IPS DF 4.7 (cell line): ENCODE measurements around the gene UNC13A.

Experiments
- DNase-seq: peaks from one replicate; pipeline ENCODE4 v3.0.0-alpha.2; 2013; ENCODE audit warnings: low spot score; ENCODE audit errors: extremely low read depth

The UNC13A gene

DNA sequence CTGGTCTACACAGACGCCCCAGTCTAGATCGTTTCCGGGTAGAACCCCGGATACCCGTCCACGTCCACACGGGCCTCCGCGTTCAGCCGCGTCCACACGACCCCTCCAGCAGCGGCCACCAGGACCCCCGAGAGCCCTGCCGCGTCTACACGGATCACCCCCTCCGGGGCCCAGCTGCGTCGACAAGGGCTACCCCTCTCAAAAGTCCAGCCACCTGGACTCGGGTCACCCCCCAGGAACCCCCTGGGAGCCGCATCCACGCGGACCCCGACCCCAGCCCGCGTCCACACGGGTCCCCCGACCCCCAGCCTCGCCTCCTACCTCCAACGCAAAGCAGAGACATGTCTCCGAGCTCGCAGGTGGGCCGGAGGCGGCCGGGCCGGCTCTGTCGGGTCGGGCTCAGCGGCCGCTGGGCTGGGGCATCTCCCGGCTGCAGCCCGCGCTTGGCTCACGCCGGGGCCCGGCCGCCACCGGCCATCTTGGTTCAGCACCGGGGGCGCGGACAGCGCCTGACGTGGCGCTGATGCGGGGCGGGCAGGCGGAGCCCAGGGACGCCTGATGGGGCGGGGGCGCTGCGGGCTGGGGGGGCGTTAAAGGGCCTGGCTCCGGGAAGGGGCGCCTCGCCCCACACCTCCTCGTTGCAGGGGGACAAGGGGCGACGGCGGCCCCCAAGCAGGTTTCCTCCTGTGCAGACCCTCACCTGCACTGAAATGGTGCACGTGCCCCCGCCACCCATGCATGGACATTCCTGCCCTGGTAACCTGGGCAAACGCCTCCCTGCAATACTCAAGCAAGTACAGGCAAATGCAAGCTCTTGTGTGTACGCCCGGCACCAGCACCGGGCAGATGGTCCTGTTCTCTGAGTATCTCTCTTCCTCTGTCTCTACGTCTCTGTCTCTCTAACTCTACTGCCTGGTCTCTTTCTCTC lies at the start of gene UNC13A:
Gene UNC13A (minus strand): TSS at position 498 of the 928 bp plus-strand sequence. CDS start 155 bp downstream, at position 343.
- DNase-seq = no peak

DNA sequence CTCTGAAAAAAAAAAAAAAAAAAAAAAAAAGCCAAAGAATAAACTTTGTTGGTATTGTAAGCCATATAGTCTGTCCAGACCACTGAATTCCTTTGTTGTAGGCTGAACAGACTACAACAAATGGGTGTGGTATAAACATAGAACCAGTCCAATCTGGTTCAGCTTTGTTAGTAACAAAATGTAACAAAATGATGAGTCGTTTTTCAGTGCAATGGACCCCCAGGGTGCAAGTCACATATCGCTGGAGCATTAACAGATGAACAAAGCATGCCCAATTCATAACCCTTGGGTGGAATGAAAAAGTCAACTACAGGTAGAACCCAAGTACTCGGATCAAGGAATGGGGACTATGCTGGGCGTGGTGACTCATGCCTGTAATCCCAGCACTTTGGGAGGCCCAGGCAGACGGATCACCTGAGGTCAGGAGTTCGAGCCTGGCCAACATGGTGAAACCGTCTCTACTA lies 49.6 kb upstream of the UNC13A start:
- DNase-seq = no peak

DNA sequence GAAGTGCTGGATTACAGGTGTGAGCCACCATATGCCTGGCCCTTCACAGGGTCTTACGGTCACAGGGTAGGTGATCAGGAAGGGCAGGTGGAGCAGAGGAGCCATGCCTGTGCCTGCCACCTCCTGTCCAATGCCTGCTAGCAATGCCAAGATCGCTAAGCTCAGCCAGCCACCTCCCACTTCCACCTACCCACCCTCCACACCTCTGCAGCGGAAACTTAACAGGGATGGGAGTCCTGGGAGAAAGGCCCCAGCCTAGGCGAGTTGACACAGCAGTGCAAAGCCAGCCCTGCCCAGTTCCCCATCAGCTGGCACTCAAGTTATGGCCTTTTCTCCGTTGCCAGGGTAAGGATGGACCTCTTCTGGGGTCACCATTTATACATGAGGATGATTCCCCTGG lies 47.3 kb upstream of the UNC13A start:
- no peak for DNase-seq

DNA sequence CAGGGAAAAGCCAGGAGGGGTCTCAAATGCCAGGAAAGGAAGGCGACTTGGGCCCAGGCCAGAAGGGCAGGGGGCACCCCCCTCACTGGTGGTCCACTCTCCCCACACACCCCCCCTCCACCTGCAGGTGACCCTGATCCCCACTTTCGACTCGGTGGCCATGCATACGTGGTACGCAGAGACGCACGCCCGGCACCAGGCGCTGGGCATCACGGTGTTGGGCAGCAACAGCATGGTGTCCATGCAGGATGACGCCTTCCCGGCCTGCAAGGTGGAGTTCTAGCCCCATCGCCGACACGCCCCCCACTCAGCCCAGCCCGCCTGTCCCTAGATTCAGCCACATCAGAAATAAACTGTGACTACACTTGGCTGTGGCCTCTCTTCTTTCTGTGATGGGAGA lies 46.0 kb upstream of the UNC13A start:
- no peak for DNase-seq

DNA sequence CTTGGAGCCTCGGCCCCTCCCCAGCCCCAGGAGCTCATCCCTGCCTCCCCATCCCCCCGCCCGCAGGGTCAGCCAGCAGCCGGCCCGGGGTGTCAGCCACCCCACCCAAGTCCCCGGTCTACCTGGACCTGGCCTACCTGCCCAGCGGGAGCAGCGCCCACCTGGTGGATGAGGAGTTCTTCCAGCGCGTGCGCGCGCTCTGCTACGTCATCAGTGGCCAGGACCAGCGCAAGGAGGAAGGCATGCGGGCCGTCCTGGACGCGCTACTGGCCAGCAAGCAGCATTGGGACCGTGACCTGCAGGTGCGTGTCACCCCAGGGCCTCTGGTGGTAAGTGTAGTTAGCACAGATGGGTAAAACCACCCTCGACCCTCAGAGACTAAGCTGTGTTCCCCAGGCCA lies 45.0 kb upstream of the UNC13A start:
- DNase-seq = no peak

DNA sequence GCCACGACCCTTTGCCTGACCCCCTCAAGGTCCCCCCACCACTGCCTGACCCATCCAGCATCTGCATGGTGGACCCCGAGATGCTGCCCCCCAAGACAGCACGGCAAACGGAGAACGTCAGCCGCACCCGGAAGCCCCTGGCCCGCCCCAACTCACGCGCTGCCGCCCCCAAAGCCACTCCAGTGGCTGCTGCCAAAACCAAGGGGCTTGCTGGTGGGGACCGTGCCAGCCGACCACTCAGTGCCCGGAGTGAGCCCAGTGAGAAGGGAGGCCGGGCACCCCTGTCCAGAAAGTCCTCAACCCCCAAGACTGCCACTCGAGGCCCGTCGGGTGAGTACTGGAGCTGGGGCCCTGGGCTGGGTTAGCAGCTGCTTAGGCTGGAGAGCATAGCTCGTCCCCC lies 39.7 kb upstream of the UNC13A start:
- no peak for DNase-seq

DNA sequence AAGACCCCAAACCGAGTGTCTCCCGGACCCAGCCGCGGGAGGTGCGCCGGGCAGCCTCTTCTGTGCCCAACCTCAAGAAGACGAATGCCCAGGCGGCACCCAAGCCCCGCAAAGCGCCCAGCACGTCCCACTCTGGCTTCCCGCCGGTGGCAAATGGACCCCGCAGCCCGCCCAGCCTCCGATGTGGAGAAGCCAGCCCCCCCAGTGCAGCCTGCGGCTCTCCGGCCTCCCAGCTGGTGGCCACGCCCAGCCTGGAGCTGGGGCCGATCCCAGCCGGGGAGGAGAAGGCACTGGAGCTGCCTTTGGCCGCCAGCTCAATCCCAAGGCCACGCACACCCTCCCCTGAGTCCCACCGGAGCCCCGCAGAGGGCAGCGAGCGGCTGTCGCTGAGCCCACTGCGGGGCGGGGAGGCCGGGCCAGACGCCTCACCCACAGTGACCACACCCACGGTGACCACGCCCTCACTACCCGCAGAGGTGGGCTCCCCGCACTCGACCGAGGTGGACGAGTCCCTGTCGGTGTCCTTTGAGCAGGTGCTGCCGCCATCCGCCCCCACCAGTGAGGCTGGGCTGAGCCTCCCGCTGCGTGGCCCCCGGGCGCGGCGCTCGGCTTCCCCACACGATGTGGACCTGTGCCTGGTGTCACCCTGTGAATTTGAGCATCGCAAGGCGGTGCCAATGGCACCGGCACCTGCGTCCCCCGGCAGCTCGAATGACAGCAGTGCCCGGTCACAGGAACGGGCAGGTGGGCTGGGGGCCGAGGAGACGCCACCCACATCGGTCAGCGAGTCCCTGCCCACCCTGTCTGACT lies 39.0 kb upstream of the UNC13A start:
- no peak for DNase-seq

DNA sequence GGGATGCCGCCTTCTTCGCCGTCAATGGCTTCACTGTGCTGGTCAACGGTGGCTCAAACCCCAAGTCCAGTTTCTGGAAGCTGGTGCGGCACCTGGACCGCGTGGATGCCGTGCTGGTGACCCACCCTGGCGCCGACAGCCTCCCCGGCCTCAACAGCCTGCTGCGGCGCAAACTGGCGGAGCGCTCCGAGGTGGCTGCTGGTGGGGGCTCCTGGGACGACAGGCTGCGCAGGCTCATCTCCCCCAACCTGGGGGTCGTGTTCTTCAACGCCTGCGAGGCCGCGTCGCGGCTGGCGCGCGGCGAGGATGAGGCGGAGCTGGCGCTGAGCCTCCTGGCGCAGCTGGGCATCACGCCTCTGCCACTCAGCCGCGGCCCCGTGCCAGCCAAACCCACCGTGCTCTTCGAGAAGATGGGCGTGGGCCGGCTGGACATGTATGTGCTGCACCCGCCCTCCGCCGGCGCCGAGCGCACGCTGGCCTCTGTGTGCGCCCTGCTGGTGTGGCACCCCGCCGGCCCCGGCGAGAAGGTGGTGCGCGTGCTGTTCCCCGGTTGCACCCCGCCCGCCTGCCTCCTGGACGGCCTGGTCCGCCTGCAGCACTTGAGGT lies 38.1 kb upstream of the UNC13A start:
- no peak for DNase-seq

DNA sequence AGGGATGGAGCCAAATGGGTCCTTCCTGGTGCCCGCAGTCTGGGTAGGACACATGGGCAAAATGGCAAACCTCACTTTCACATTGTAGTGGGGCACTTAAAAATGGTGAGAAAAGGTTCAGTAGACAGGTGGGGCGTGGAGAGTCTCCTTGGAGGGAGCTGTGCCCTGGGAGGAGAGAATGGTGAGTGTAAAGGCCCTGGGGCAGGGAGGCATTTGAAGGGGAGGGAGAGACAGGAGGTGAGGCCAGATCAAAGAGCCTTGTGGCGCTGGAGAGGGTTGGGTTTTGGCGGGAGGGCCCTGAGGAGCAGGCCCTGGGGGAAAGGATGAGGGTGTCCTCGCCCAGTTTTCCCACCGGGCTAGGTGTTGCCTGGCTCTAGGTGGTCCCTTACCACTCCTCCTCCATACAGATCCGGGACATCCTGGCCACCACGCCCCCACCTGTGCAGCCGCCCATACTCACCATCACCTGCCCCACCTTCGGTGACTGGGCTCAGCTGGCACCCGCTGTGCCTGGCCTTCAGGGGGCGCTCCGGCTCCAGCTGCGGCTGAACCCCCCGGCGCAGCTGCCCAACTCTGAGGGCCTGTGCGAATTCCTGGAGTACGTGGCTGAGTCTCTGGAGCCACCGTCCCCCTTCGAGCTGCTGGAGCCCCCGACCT lies 37.4 kb upstream of the UNC13A start:
- DNase-seq = no peak

DNA sequence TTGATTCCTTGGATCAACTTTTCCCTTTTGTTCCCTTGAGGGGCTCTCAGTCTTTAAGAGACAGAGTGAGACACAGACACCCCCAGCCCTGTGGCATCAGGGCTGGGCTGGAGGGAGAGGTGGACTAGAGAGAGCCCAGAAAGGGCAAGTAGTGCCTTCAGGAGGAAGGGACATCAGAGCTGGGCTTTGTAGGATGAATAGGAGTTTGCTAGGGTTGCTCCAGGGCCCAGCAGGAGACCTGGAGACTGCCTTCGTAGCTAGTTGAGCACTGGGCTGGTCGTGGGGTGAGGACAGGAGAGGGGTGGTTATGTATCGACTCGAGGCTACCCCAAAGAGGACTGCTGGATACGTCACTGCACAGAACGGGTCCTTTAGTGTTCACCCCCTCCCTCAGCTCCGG lies 36.5 kb upstream of the UNC13A start:
- DNase-seq = no peak

DNA sequence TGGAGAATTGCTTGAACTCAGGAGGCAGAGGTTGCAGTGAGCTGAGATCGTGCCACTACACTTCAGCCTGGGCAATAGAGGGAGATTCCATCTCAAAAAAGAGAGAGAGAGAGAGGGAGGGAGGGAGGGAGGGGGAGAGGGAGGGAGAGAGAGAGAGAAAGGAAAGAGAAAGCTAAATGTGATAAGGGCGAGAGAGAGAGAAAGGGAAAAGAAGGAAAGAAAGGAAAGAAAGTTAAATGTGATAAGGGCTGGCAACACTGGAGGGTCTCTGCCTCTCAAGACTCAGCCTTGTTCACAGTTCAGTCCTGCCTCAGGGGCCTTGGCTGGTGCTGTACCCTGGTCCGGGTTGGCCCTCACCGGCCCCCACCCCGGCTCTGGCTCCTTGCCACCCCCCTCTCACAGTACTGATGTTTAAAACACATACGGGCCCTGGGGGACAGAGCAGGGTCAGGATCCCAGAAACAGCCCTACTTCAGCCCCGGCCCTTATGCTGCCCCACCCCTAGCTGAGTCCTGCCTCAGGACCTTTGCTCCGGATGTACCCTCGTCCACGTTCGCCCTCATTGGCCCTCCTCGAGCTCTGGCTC lies 34.6 kb upstream of the UNC13A start:
- DNase-seq = no peak

DNA sequence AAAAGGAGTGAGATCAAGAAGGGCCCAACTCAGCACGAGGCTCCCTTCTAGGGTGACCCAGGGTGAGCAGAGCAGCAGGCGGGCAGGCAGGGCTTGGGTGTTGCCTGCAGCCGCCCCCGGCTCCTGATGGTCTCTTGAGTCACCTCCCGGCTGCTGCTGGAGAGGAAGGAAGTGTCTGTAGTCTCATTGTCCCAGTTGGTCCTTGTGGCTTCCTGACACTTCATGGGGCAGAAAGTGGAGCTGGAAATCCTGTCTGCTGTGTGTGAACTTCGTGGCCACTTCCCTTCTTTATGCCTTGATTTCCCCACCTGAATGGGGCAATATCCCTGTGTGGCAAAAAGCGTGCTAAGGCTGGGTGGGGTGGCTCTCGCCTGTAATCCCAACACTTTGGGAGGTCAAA lies 33.7 kb upstream of the UNC13A start:
- DNase-seq = no peak

DNA sequence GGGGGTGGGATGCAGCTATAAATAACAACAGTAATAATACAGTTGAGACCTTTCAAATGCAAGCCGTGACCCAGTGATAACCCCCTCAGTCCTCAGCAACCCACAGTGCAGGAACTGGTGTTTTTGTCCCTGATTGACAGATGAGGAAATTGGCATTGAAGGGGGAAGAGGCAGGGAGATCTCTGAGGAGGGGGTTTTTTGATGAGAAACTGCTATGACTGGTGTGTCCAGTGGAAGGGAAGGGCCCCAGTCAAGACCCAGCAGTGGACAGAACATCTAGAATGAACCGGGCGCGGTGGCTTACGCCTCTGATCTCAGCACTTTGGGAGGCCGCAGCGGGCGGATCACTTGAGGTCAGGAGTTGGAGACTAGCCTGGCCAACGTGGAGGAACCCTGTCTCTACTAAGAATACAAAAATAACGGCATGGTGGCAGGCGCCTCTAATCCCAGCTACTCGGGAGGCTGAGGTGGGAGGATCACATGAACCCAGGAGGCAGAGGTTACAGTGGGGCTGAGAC lies 33.0 kb upstream of the UNC13A start:
- no peak for DNase-seq

DNA sequence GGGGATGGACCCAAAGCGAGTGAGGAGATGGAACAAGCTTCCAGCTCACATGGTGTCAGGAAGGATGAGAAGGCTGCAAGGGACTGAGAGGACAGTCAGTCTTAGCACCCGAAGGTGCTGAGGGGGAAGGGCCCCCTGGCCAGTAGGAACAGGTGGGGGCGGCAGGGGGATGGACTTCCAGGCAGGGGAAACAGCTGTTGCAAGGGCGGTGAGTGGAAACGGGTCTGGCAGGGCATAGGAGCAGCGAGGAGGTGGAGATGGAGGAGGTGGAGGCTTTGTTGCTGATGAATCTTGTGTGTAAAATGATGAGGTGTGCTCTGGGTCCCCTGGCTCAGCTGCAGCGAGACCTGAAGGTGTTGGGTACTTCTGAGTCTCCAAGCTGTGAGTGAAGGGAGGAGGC lies 32.3 kb upstream of the UNC13A start:
- no peak for DNase-seq

DNA sequence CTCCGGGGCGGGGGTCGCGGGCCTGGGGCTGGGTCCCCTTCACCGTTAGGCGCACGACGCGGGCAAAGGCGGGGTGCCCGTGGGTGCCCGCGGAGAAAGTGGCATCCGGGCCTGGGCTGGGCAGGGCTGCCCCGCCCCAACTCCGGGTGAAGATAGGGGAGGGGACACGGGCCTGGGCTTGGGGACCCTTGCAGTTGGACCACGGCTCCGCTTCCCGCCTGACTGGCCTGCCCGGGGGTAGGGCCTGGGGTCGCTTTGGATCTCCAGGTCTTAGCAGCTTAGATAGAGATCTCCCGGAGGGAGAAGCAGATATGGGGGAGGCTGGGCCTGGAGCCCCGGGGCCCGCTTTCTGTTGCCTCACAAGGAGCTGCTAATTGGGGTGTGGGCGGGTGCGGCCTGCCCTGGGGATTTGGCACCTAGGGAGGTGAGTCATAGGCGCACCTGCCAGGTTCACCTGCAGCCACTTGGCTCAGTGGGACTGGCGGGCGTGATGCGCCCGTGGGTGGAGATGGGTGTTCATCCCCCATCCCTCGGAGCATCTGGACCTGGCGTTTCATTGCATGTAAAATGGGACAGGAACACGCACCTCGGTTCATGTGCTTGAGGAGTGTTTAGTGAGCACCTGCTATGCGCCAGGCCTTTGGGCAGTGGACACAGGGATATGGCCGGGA lies 31.7 kb upstream of the UNC13A start:
- DNase-seq = no peak

DNA sequence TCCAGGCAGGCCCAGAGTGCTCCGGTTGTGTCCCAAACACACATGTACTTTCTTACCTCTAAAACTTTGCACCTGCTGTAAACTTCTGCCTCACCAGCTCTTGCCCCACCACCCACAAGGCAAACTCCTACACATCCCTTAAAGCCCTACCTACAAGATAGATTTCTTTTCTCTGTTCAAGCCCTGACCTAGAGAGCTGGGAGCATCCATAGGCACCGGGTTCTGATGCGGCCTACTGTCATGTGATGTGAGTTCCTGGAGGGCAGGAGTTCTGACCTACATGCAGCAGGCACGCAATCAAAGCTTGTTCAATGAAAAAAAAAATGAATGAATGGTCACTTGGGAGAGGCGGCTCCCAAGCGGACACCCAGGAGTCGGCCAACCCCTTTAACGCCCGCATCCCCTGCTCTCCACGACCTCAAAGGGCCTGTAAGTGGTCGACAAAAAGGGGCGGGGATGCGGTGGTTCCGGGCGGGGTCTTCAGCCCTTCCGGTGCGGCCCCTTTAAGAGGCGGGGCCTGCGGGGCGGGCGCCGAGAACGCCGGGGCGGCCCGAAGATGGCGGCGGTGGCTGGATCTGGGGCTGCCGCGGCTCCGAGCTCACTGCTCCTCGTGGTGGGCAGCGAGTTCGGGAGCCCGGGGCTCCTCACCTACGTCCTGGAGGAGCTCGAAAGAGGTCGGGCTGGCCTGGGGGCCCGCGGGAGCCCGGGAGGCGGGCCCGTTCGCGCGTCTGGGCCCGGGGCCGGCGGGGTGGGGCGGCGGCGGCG lies 31.0 kb upstream of the UNC13A start, which contains the start of gene MAP1S:
Gene MAP1S (plus strand): TSS at position 534 of the 765 bp plus-strand sequence. CDS start 23 bp downstream, at position 557.
- no peak for DNase-seq

DNA sequence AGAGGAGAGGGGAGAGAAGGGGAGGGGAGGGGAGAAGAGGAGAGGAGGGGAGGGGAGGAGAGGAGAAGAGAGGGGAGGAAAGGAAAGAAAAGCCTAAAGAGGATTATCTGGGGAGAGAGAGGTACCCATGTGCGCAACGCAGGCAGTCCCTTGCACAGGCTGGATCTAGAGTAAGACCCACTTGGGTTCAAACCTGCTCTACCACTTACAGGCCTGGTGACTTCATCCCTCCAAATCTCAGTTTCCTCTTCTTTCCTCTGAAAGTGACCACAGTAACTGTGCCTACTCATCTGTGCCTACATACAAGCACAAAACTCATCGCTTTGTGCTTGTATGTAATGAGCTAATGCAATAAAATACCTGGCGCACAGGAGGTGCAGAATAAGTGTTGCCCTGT lies 30.4 kb upstream of the UNC13A start:
- DNase-seq = no peak

DNA sequence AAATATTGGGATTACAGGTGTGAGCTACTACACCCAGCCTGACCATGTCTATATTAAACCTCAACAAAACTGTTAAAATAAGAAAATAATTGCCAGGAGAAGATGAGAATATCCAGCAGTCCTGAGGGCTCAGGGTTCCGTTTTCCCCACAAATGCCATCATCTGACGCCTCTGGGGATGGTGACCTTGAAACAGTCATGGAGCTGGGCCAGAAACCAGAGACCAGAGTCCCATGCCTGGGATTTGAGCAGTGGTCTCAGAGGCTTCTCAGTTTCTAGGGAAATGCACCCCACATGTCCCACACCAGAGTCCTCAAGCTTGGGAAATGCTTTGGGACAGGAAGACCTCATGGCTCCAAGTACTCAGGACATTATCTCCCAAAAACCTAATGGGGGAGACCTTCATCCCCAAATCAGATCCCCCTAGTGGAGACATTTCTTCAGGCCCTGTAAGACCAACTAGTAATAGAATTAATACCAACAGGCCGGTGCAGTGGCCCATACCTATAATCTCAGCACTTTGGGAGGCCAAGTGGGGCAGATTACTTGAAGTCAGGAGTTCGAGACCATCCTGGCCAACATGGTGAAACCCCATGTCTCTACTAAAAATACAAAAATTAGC lies 28.3 kb upstream of the UNC13A start:
- DNase-seq = no peak

DNA sequence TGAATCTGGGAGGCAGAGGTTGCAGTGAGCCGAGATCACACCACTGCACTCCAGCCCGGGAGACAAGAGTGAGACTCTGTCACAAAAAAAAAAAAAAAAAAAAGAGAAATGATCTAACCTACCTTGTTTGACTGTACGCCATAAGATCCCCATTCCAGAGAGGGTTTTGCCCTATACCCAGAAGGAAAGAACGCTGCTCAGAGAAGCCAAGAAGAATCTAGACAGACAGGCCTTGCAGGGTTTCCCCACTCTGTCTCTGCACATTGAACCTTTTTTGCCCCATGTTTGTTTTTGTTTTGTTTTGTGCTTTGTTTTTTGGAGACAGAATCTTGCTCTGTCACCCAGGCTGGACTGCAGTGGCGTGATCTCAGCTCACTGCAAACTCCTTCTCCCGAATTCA lies 23.7 kb upstream of the UNC13A start:
- no peak for DNase-seq
